G401 (cell line): ENCODE results near the gene MEI1. TPM values are rescaled to one million over a fixed set of nuclear protein-coding genes. Genes with fewer than 3 reads are reported as not detected.
A peak's percentile ranks its signal among the peaks of the same experiment; 100 is the strongest.
"Not testable (repeated sequence)": the region's sequence is repeated elsewhere in the genome, so short reads cannot be mapped to it uniquely, and the experiment has no call there.

ENCODE experiments used
- DNase-seq: peaks from one replicate; pipeline ENCODE4 v3.0.0-alpha.2; 2015; ENCODE audit warnings: low spot score
- in situ Hi-C: cut with HindIII; loops from 2 replicates; pipeline ENCODE4 v1.10.0; 2016; ENCODE audit warnings: low sequenced_read_pairs, mixed read lengths
- total RNA-seq: library from RNA; depleted of rRNA; stranded (reverse); fragments of >200 nt; shearing (Covaris generic); gene quantifications from 2 replicates; pipeline ENCODE4 v1.2.3, GENCODE V29; 2014

MEI1 gene
- total RNA-seq, 1 experiment from 2014 or later: not detected

- in situ Hi-C loops: no loop called here
- no peak for DNase-seq
Measured at GRCh38 chr22:41722496-41722895, 23.2 kb downstream of the MEI1 start.

DNA sequence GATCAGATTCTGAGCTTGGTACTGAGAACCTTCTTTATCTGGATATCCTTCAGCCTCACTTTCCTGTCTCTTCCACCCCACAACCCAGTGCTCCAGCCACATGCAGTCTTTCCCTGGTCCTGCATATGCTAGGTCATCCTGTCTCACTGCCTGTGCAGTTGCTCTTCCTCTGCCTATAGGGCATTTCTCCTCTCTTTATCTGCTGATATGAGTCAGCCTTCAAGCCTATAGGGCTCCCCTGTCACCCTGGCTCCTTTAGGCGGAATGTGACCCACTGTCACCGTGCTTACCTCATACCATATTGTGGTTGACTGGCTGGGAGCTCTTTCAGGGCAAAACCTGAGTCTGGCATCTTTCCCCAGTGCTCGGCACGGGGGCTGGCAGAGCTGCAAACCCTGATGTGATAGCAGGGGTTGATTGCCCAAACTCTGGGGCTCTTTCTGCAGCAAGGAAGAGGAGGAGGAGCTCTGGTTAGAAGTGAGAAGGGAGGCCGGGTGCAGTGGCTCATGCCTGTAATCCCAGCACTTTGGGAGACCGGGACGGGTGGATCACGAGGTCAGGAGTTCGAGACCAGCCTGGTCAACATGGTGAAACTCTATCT is 26.3 kb downstream of the MEI1 start:
- in situ Hi-C loops: loop anchor here (25.0 kb wide), 1 partner anchor 162 kb away; no protein-coding TSS in a partner anchor
- DNase-seq: no peak

- in situ Hi-C loops: loop anchor here (25.0 kb wide), 1 partner anchor 156 kb away; no protein-coding TSS in a partner anchor
- DNase-seq: no peak
Measured at GRCh38 chr22:41731609-41732008, 32.3 kb downstream of the MEI1 start.

GRCh38 chr22:41732096-41732772 is 32.9 kb downstream of the MEI1 start:
- DNase-seq: no peak
- in situ Hi-C loops: loop anchor here (25.0 kb wide), 1 partner anchor 155 kb away; no protein-coding TSS in a partner anchor

DNA sequence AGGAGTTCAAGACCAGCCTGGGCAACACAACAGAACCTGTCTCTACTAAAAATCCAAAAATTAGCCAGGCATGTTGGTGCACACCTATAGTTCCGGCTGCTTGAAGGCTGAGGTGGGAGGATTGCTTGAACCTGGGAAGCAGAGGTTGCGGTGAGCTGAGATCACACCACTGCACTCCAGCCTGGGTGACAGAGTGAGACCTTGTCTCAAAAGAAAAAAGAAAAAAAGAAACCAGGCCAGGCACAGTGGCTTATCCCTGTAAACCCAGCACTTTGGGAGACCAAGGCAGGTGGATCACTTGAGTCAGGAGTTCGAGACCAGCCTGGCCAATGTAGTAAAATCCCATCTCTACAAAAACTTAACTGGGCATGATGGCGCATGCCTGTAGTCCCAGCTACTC is 33.9 kb downstream of the MEI1 start:
- not testable (repeated sequence) for DNase-seq
- in situ Hi-C loops: loop anchor here (25.0 kb wide), 1 partner anchor 154 kb away; no protein-coding TSS in a partner anchor

DNA sequence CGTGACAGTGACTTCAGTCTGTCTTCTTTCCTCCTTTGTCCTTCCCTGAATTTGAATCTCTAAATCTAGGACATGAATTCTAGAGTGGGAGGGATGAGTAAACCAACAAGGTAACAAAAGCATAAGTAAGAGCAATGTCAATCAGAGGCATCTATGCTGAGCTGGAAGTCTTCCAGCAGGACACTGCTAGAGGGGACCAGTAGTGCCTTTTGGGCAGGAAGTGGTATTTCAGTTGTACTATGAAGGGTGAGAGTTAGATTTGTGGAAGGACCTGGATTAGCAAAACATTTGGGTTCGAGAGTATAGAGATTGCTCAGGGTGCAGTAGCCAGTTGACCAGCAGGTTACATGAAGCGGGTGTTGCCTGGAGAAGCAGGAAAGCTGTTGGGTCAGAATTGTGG is 40.3 kb downstream of the MEI1 start:
- in situ Hi-C loops: loop anchor here (25.0 kb wide), 1 partner anchor 148 kb away; no protein-coding TSS in a partner anchor
- no peak for DNase-seq

GRCh38 chr22:41742918-41743317 is 43.6 kb downstream of the MEI1 start:
- in situ Hi-C loops: loop anchor here (25.0 kb wide), 1 partner anchor 144 kb away; no protein-coding TSS in a partner anchor
- no peak for DNase-seq

DNA sequence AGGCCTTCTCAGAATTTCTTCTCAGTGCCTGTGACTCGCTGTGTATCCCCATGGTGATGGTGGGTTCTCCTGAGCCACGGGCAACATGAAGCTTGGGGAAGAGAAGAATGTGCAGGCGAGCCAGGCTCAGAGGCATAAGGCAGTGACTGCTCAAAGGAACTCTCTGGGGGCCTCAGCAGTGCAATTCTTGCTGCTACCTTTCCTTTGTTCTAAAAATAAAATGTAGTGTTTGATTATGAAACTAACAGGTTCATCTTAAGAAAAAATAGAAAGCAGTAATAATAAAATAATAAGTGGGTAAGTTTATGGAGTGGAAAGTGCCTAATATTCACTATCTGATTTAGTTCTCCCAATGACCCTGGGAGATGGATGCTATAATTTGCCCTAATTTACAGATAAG is 46.7 kb downstream of the MEI1 start:
- in situ Hi-C loops: loop anchor here (25.0 kb wide), 1 partner anchor 141 kb away; no protein-coding TSS in a partner anchor
- DNase-seq: no peak

- peak; percentile 88 for DNase-seq
- in situ Hi-C loops: loop anchor here (25.0 kb wide), 1 partner anchor 141 kb away; no protein-coding TSS in a partner anchor
Measured at GRCh38 chr22:41746567-41747400, 47.5 kb downstream of the MEI1 start.

GRCh38 chr22:41752011-41752970 is 53.0 kb downstream of the MEI1 start:
- no peak for DNase-seq
- in situ Hi-C loops: no loop called here

DNA sequence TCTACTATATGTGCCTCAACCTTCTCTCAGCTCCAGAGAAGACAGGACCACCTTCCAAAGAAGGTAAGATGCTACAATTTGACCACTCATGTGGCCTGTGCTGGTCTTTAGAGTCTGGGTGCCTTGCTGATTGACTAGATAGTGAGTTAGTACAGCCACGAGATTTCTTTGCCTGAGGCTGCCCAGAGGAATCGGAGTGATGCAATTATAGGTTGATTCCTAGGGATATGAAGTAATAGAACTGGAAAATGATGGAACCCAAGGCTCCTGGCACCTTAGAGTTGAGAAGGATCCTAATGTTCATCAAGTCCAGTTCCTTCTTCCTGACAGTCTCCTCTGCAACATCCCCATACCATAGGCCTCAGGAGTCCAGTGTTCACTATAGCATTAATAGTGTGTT is 54.7 kb downstream of the MEI1 start:
- in situ Hi-C loops: no loop called here
- no peak for DNase-seq

DNA sequence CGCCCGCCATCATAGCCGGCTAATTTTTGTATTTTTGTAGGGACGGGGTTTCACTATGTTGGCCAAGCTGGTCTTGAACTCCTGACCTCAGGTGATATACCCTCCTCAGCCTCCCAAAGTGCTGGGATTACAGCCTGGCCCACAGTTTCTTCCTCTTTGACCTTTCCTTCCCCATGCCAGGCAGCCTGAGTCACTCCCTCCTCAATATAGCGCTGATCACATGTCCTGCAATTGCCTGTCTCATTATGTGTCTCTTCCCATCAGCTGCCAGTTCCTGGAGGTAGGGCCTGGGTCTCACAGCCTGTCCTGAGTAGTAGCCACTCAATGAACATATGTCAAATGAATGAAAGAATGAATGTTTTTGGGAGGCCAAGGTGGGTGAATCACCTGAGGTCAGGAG is 58.2 kb downstream of the MEI1 start:
- in situ Hi-C loops: no loop called here
- no peak for DNase-seq

DNA sequence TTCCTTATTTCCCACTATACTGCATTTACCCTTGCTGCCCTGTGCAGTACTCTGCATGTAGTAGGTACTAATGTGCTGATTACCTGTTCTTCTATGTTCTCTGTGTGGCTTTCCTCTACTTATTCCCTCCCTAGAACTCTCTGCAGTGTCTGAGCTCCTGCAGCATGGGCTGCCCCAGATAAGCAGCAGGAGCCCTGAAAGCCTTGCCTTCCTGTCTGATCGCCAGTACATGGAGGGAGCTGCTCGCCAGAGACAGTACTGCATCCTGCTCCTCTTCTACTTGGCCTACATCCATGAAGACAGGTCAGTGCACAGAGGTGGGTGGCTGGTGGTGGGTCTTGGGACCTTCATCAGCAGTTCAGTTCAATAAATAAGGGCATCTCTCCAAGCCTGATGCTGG is 58.9 kb downstream of the MEI1 start:
- in situ Hi-C loops: no loop called here

DNA sequence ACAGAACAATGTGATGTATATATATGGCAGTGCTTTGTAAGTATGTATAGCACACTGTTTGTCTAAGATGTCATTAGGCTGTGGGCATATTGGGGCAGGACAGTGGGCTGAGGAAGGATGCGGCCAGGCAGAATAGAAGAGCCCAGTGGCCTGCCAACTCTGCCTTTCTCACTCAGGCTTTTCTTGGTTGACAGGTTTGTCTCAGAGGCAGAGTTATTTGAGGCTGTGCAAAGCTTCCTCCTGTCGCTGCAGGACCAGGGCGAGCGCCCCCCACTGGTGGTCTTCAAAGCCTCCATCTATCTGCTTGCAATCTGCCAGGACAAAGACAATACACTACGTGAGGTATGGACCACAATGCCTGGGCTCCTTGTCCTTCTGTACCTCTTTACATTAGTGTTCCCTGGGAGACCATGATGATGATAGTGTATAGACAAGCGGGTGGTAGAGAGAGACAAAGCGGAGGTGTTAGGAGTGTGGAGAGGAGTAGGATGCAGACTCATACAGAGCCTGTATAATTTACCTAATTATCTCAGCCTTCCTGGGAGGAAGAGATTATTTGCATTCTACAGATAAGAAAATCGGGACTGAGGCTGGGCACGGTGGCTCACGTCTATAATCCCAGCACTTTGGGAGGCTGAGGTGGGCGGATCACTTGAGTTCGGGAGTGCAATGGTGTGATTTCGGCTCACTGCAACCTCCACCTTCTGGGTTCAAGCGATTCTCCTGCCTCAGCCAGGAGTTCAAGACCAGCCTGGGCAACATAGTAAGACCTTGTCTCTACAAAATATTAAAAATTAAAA is 63.9 kb downstream of the MEI1 start:
- in situ Hi-C loops: no loop called here
- DNase-seq: no peak

More for the DNA sequence above, 58.9 kb downstream of the MEI1 start:
- peak; percentile 77 for DNase-seq

DNA sequence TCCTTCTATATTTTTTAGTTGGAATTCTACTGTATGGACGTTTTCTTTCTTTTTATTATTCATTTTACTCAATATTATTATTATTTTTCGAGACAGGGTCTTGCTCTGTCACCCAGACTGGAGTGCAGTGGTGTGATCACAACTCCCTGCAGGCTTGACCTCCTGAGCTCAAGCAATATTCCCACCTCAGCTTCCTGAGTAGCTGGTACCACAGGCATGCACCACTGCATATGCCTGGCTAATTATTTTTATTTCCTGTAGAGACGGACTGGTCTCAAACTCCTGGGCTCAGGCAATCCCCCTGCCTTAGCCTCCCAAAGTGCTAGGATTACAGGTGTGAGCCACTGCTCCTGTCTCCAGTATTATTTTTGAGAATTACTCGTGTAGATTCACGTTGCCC is 67.2 kb downstream of the MEI1 start:
- DNase-seq: no peak
- in situ Hi-C loops: no loop called here

DNA sequence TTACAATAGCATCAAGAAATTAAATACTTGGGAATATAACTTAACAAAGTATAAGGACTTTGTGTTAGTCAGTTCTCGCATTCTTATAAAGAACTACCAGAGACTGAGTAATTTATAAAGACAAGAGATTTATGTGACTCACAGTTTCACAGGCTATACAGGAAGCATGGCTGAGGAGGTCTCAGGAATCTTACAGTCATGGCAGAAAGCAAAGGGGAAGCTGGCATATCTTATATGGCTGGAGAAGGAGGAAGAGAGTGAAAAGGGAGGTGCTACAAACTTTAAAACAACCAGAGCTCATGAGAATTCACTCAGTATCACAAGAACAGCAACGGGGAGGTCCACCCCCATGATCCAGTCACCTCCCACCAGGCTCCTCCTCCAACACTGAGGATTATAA is 69.1 kb downstream of the MEI1 start:
- in situ Hi-C loops: no loop called here

GRCh38 chr22:41770715-41771468 is 71.6 kb downstream of the MEI1 start:
- no peak for DNase-seq
- in situ Hi-C loops: no loop called here

More for the DNA sequence above, 69.1 kb downstream of the MEI1 start:
- no peak for DNase-seq
